GM18861 (cell line): ENCODE results near the gene C2orf68.
"Not testable (repeated sequence)": the region's sequence is repeated elsewhere in the genome, so short reads cannot be mapped to it uniquely, and the experiment has no call there.

Experiments used
- ATAC-seq: cut with Tn5 transposase; IDR thresholded peaks from one replicate; pipeline ENCODE4 v1.9.1; 2021; ENCODE audit not compliant: unreplicated experiment

Gene C2orf68, protein sequence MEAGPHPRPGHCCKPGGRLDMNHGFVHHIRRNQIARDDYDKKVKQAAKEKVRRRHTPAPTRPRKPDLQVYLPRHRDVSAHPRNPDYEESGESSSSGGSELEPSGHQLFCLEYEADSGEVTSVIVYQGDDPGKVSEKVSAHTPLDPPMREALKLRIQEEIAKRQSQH

DNA sequence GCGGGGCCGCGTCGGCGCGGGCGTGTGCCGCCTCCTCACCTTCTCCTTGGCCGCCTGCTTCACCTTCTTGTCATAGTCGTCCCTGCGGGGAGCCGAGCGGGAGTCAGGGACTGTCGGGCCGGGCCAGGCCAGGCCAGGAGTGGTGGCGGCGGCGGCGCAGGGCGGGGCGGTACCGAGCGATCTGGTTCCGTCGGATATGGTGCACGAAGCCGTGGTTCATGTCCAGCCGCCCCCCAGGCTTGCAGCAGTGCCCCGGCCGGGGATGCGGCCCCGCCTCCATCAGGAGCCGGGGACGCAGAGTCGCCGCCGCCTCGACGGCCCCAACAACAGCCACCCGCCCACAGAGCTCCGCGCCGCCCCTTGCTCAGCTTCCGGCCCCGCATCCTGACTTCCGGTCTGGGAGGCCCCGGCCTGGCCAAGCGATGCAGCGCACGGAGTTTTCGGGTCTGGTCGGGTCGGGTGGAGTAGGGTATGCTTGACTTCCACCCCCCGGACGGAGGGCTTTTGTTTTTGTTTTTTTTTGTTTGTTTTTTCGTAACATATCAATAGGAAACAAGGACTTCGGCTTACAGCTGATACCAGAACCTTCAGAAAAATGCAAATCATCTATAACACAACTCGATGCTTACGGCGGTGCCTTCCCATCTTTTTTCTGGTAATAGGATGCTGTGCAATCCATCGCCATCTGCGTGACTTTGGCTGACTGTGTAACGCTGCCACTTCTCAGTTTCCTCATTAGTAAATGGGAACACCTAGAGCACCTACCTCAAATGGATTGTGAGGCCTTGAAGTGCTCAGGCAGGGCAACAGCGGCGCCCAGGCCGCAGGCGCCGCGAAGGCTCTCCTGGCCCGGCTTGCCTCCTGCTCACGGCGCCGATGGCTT lies at the start of gene C2orf68:
Gene C2orf68, minus strand, starts transcription at position 362 of the 883 bp plus-strand sequence. Its CDS starts 82 bp downstream, at position 280.
- ATAC-seq, result peak; percentile 57

DNA sequence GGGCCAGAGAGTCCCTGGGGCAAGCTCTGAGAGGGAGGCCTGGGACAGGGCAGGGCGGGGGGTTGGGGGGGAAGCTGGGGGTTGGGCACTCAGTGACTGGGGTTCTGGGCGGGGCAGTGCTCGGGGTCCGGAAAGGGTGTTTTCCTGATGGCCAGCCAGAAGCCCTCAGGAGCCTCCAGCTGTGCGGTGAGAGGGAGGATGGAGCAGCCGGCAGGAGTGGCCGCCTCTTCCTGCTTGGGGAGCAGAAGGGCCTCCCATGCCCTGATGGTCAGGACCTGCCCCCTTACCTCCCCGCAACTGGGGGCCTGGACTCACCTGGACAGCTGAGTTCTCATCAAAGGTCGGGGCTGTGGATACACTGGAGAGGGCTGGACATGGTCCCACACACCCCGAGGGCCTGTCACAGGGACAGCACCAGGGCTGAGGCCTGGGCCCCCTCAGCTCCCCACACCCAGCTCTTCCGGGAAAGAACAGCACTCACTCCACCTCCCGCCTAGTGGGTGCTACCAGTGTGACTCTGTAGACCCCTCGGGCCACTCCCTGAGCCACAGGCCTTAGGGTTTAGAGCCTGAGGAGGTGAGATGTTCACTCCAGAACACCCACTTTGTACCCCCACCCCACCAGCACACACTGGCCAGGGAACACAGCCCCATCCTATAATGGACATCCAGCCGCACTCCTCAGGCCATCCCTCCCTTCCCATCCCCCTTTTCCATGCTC lies 49.4 kb upstream of the C2orf68 start:
- ATAC-seq, result no peak

DNA sequence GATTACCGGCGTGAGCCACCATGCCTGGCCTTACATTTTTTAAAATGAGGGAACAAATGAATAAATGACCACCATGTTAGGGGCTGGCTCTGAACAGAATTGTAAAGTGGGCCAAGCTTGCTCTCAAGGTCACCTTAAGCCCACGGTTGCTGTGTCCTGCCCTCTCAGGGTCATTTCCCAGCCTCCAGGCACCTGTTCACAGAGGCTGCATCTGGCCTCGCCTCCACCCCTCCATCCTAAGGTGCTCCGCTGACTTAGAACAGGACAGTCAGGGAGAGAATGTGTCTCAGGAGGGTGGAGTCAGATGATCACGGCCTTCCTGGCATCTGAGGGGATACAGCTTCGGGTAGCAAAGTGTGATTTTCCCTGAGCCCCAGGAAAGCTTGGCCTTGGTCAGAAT lies 48.9 kb upstream of the C2orf68 start:
- ATAC-seq, result no peak

DNA sequence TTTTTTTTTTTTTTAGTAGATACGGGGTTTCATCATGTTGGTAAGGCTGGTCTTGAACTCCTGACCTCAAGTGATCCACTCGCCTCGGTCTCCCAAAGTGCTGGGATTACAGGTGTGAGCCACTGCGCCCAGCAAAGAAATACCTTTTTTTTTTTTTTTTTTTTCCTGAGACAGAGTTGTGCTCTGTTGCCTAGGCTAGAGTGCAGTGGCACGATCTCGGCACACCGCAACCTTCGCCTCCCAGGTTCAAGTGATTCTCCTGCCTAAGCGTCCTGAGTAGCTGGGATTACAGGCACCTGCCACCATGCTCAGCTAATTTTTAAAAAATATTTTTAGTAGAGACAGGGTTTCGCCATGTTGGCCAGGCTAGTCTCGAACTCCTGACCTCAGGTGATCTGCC lies 48.4 kb upstream of the C2orf68 start:
- not testable (repeated sequence) for ATAC-seq

DNA sequence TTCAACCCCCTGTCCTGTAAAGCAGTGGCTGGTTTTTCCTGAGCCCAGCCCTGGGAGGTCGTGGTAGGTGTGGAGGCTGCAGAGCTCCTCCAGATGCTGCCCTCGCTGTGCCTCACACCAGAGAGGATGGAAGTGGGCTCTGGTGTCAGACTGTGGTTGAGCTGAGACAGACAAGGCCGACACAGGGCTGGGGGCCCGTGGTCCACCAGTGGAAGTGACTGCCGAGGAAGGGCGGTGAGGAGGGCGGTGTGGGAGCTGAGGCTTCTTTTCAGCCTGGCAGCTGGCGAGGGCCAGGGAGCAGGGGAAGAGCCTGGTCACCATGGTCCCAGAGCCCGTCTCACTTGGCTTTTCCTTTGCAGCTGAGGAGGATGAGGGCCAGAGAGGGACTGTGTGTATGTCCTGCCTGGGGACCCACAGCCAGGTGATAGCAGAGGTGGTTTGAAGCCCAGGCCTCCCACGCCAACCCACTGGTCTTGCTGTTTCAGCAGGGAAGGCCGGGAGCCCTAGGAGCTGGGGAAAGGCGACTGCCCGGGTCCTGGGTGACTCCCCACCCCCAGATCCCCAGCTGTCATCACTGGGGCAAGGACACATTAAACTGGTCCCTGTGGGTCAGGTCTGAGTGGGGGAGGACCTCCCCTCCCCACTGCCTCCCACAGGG lies 47.6 kb upstream of the C2orf68 start:
- no peak for ATAC-seq

DNA sequence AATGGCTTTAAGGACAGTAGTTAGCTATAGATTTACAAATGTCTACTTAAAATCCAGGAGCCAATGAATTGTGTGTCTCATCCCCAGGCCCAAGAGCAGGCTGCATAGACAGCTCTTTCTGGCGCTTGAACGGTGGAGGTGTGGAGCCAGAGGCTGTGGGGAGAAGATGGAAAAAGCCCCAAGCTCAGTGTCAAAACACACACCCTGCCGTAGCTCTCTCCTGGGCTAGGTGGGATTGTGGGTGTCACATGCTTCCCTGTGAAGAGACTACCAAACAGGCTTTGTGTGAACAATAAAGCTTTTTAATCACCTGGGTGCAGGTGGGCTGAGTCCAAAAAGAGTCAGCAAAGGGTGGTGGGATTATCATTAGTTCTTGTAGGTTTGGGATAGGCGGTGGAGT lies 45.5 kb upstream of the C2orf68 start:
- not testable (repeated sequence) for ATAC-seq

DNA sequence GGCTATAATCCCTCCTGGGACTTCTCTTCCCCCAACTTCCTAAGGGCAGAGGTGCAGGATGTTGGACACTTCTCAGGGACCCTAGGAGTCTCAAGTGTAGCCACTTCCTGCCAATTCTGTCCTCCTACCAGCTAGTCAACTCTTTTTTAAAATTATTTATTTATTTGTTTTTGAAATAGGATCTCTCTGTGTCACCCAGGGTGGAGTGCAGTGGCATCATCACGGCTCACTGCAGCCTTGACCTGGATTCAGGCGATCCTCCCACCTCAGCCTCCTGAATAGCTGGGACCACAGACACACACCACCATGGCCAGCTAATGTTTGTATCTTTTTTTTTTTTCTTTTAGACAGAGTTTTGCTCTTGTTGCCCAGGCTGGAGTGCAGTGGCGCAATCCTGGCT lies 44.6 kb upstream of the C2orf68 start:
- no peak for ATAC-seq

DNA sequence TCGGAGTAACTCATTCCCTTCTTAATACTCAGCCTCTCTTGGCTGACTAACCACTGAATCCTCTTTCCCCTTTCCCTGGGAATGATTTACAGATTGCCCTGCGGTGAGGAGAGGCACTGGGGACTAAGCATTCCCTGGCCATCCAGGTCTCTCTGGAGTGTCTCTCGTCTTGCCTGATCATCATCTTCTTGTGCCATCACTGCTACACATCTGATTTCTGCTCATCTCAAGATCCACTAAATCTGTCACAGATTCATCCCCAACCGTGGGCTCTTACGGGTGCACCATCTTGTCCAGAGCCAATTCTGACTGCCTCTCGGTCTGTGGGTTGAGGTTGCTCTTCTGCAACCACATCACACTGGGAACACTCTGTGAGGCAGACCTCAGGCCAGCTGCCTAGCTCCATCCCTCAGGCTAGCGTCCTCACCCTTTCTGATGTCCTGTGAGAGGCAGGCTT lies 44.1 kb upstream of the C2orf68 start:
- ATAC-seq, result no peak

DNA sequence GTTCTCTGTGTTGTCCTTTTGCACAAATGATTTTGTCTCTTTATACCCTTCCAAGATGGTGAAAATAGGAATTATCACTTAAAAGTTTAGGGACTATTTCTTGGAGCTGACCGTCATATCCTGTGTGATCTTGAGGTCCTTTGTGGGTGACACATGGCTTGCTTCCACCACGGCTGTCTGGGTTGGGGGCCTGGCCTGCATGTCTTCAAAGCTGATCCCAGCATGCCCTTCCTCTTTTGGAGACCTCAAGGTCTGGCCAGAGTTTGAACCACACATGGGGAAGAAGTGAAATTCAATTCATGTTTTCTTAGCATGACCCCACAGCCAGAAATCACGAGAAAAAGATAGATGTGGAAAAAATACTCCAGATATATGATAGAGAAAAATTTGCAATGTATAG lies 42.1 kb upstream of the C2orf68 start:
- ATAC-seq, result no peak

DNA sequence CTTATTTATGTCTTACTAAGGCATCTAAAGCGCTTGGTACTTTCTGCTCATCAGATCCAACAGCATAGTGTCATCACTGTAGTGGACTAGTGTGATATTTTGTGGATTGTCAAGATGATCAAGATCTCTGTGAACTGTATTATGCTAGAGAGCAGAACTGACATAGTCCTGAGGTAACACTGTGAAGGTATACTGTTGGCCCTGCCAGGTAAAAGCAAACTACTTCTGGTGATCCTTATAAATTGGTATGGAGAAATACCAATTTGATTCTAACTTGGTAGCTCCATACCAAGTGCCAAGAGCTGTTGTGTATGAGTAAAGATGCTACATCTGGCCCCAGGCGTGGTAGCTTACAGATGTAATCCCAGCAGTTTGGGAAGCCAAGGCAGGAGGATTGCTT lies 40.2 kb upstream of the C2orf68 start:
- ATAC-seq, result no peak

DNA sequence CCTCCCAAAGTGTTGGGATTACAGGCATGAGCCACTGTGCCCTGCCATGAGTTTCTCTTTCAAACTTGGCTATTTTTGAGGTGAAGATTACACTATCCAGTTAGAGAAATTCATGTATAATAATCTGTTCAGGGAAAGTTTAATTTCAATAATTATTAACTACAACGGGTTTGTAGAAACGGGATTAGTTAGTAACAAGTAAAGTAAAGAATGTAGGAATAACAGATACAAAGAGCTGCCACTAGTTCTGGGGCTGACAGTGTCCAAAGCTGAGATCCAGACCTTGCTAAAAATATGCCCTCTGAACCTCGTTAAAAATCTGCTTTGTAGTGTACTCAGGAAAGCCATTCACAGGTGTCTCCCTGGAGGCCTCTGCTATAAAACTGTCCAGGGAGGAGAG lies 39.2 kb upstream of the C2orf68 start:
- no peak for ATAC-seq

DNA sequence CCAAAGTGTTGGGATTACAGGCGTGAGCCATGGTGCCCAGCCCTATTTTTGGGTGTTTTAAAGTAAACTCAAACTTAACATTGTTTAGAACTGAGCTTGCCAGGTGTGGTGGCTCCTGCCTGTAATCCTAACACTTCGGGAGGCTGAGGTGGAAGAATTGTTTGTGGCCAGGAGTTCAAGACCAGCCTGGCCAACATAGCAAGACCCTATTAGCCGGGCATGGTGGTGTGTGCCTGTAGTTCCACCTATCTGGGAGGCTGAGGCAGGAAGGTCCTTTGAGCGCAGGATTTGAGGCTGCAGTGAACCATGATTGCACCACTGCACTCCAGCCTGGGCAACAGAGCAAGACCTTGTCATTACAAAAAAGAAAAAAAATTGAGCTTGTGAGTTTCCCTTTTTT lies 38.6 kb upstream of the C2orf68 start:
- ATAC-seq, result no peak

DNA sequence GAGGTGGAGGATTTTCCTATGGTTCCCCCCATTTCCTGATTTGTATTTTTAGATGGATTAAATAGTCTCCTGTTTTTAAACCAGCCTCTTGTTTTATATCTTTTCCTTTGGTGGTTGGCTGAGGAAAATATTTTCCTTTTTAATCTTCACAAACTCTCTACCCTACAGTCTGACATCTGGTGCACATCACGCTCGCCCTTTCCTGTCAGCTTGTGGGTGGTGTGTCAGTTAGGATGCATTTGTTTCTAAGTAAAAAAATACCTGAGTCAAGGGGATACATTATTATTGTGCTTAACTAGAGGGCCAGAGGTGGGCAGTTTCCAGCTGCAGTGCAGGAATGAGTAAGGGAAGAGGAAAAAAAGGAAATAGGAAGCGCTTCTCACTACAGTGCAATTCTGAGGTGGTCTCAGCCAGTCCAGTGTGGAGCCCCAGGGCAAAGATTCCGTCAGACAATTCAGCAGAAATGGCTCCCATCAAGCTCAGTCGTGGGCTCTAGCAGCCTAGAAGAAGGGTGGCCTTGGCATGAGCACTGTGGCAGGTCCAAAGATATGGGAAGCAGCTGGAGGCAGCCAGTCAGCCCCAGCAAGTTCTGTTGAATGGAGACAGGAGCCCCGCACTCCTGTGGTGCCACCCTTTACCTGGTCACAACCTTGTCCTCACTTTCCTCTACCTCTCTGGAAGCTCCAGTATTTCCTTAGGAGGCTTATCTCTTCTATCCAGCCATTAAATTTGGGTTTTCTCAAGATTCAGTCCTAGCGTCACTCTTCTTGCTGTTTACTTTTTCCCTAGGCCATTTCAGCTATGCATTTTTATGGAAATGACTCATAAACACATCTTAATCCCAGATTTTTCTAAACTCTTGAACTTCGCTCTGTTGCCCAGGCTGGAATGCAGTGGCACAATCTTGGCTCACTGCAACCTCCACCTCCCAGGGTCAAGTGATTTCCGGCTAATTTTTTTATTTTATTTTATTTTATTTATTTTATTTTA lies 37.6 kb upstream of the C2orf68 start:
- no peak for ATAC-seq

DNA sequence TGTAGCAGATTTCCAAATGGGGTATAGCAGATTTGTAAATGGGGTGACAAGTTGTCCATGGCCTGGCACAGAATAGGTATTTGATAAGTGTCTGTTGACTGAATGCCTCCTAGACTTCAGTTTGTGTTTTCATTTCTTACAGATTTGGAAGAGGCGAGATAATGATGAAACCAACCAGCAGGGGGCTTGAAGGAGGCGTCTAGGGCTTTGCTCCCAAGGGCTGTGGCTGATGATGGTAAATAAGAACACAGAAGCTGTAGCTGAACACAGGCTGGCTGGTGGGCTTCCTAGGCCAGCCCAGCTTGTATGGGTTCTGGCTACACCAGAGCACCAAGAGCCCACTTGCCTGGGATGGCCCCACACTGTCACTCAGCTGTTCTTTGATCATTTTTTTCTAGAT lies 36.8 kb upstream of the C2orf68 start:
- ATAC-seq, result no peak

DNA sequence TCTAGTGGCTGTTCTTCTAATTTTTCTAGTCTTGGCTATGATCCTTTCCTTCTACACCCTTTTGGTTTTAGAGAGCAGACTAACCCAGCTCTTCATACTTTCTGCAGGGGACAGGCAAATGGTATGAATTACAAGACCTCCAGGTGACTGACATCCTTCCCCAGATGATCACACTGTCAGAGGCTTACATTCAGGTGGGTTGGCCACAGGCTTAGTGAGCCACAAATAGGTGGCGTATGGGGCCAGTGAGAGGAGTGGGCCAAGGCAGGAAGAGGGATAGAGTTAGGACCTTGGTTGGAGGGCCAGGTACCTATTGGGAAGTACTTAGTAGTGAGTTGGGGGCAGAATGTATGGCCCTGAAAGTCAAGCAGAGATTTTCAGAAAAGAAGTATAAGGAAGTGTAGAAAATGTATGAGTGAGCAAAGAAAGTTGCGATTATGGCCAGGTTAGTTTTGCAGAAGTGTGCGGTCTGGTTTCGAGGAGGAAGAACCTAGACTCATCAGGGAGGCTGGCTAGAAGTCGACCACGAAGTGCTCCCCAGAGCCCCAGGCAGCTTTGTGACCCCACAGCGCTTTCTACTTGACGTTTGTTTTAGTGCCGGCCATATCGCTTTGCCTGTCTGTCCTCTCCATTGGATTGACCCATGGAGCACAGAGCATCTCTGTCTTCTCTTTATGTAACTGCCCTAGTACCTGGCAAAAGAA lies 36.1 kb upstream of the C2orf68 start:
- peak; percentile 52 for ATAC-seq

DNA sequence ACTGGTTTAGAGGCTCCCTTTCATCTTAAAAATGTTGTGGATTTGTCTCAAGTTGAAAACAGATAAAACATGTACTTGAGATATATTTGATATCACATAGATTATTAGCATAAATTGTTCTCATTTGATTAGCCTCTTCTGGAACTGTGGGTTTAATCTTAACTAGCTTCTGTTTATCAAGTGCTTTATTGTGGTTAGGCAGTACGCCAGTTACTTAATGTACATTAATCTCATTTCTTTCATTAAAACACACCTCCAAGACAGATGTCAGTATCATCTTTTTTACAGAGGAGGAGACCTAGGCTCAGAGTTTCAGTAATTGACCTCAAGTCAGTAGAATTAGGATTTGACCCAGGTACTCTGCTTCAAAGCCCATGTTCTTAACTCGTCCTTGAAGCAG lies 34.3 kb upstream of the C2orf68 start:
- ATAC-seq, result no peak

DNA sequence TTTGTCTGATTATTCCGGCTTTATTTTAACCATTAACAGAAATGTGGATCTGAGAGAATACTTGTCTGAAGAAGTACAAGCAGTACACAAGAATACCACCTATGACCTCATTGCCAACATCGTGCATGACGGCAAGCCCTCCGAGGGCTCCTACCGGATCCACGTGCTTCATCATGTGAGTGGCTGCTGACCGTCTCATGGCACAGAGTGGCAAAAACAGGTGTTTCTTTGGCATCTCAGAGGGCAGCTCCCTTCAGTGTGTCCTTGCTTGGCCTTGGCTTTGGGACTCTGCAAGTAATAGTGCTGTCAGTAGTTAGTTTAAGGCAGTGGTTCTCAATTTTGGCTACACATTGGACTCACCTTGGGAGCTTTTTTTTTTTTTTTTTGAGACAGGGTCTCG lies 33.0 kb upstream of the C2orf68 start:
- ATAC-seq, result no peak

DNA sequence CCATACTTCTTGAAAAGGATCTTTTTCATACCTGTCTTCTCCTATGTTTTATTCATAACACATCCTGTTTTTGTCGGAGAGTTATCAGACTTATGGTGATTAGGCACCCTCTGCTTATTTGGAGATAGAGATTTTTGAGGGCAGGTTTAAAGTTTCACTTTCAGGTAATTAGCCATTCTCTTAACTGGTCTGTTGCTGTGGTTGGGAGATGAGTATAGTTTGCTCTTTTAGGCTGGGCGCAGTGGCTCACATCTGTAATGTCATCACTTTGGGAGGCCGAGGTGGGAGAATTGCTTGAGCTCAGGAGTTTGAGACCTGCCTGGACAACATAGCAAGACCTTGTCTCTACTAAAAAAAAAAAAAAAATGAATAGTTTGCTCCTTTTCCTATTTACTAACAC lies 30.9 kb upstream of the C2orf68 start:
- ATAC-seq, result no peak

DNA sequence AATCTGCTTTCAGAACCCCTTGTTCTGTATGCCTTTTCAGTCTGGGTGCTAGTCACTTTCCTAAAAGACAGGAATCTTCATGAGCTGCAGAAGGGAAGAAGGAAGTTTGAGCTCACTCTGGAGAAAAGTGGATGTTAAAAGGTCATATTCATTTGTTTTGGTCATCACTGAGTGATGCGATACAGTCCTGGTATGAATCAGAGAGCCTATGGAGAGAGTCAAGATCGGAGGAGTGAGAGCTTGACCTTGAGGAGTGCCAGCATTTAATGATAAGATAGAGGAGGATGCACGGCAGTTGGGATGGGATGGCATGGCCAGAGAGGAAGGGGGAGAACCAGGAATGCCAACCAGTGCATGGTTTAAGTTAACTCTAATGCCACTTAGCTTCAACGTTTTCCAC lies 23.8 kb upstream of the C2orf68 start:
- no peak for ATAC-seq

DNA sequence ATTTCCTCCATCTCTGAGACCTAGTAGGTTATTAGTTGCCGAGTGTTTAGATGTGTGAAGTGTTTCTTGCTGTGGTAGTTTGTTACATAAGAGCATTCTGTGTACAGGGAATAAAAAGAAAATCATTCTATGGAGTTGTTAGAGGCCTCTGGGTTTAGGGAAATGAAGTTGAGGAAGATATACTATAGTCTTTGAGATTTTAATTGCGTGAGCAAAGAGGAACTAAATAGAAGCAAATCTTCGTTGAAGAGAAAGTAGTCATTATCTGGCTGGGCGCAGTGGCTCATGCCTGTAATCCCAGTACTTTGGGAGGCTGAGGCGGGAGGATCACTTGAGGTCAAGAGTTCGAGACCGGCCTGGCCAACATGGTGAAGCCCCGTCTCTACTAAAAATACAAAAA lies 23.1 kb upstream of the C2orf68 start:
- ATAC-seq, result no peak
